ENCODE measurements around the gene RUFY1.
"Not testable (repeated sequence)": the region's sequence is repeated elsewhere in the genome, so short reads cannot be mapped to it uniquely, and the experiment has no call there.

The RUFY1 gene

GRCh38 chr5:179550511-179551342, at the start of gene RUFY1:
RUFY1 (plus strand) TSS chr5:179550554; CDS start chr5:179550570, 16 bp downstream.
- peak; percentile 8 for DNase-seq

- DNase-seq = not testable (repeated sequence)
Observed at GRCh38 chr5:179501997-179502396, 48.4 kb upstream of the RUFY1 start.

- not testable (repeated sequence) for DNase-seq
Observed at GRCh38 chr5:179502420-179502819, 47.9 kb upstream of the RUFY1 start.

GRCh38 chr5:179504191-179504590, 46.2 kb upstream of the RUFY1 start:
- DNase-seq = no peak

- DNase-seq = no peak
Observed at GRCh38 chr5:179504600-179505396, 45.6 kb upstream of the RUFY1 start.

GRCh38 chr5:179505636-179506261, 44.6 kb upstream of the RUFY1 start:
- DNase-seq = no peak

- DNase-seq = no peak
Observed at GRCh38 chr5:179509239-179509638, 41.1 kb upstream of the RUFY1 start.

GRCh38 chr5:179509845-179510244, 40.5 kb upstream of the RUFY1 start:
- DNase-seq = no peak

GRCh38 chr5:179512452-179513000, 37.8 kb upstream of the RUFY1 start:
- no peak for DNase-seq

- DNase-seq = not testable (repeated sequence)
Observed at GRCh38 chr5:179515501-179515900, 34.9 kb upstream of the RUFY1 start.

GRCh38 chr5:179516221-179516620, 34.1 kb upstream of the RUFY1 start:
- DNase-seq = no peak

- not testable (repeated sequence) for DNase-seq
Observed at GRCh38 chr5:179517746-179518145, 32.6 kb upstream of the RUFY1 start.

GRCh38 chr5:179518369-179518768, 32.0 kb upstream of the RUFY1 start:
- DNase-seq = not testable (repeated sequence)

- DNase-seq = not testable (repeated sequence)
Observed at GRCh38 chr5:179519416-179520070, 30.8 kb upstream of the RUFY1 start.

- DNase-seq = not testable (repeated sequence)
Observed at GRCh38 chr5:179522107-179522506, 28.2 kb upstream of the RUFY1 start.

- DNase-seq = no peak
Observed at GRCh38 chr5:179526978-179527377, 23.4 kb upstream of the RUFY1 start.

GRCh38 chr5:179530069-179530998, 20.0 kb upstream of the RUFY1 start:
- peak; percentile 39 for DNase-seq

GRCh38 chr5:179533024-179533423, 17.3 kb upstream of the RUFY1 start:
- DNase-seq = no peak

- DNase-seq = no peak
Observed at GRCh38 chr5:179533907-179534306, 16.4 kb upstream of the RUFY1 start.

GRCh38 chr5:179534431-179534830, 15.9 kb upstream of the RUFY1 start:
- no peak for DNase-seq

- DNase-seq = no peak
Observed at GRCh38 chr5:179536676-179537075, 13.7 kb upstream of the RUFY1 start.
